ENCODE data around the gene ZKSCAN7.
"Not testable (repeated sequence)": the region's sequence is repeated elsewhere in the genome, so short reads cannot be mapped to it uniquely, and the experiment has no call there.

Gene ZKSCAN7

GRCh38 chr3:44576613-44577012 lies 21.6 kb downstream of the ZKSCAN7 start:
- no peak for TF ChIP-seq EZH2phosphoT487 (IDR thresholded peaks at IDR 0.05; ENCODE audit: borderline replicate concordance, low read length)
- Histone ChIP-seq H3K9me3 (ENCODE audit: control insufficient read depth, insufficient read depth, low read length) (no peaks in the 10 kb centered on the region; the same call in 1 of the 2 replicates), H3K4me3 (ENCODE audit: low read length) (no peak overlapping the region), H3K4me2 (ENCODE audit: low read length) (no peak overlapping the region), H3K79me2 (ENCODE audit: control insufficient read depth, low read length) (no peaks in the 10 kb centered on the region), H3K4me1 (ENCODE audit: control insufficient read depth, low read length) (no peaks in the 10 kb centered on the region), H4K20me1 (ENCODE audit: control insufficient read depth, insufficient read depth, low read depth, low read length) (no peaks in the 10 kb centered on the region), H3F3A (ENCODE audit: control insufficient read depth, insufficient read depth) (no peaks in the 10 kb centered on the region), H3K36me3 (ENCODE audit: control insufficient read depth, low read length) (no peaks in the 10 kb centered on the region), H3K27ac (ENCODE audit: low read depth, low read length) (no peak overlapping the region), H3K27me3 (ENCODE audit: control insufficient read depth, low read length) (no peaks in the 10 kb centered on the region), H3K9me2 (replicated peaks; ENCODE audit: control insufficient read depth, low read length) (no peaks in the 10 kb centered on the region)

GRCh38 chr3:44577354-44577952 lies 22.5 kb downstream of the ZKSCAN7 start:
- H3K9me3 ChIP-seq (ENCODE audit: control insufficient read depth, insufficient read depth, low read length); H3K27ac ChIP-seq (ENCODE audit: low read depth, low read length); H3K36me3 ChIP-seq (ENCODE audit: control insufficient read depth, low read length); H3K79me2 ChIP-seq (ENCODE audit: control insufficient read depth, low read length); H3K4me1 ChIP-seq (ENCODE audit: control insufficient read depth, low read length); H3K4me3 ChIP-seq (ENCODE audit: low read length); H3K9me2 ChIP-seq (replicated peaks; ENCODE audit: control insufficient read depth, low read length); H3F3A ChIP-seq (ENCODE audit: control insufficient read depth, insufficient read depth); H3K4me2 ChIP-seq (ENCODE audit: low read length); H4K20me1 ChIP-seq (ENCODE audit: control insufficient read depth, insufficient read depth, low read depth, low read length); H3K27me3 ChIP-seq (ENCODE audit: control insufficient read depth, low read length): not testable (repeated sequence)

DNA sequence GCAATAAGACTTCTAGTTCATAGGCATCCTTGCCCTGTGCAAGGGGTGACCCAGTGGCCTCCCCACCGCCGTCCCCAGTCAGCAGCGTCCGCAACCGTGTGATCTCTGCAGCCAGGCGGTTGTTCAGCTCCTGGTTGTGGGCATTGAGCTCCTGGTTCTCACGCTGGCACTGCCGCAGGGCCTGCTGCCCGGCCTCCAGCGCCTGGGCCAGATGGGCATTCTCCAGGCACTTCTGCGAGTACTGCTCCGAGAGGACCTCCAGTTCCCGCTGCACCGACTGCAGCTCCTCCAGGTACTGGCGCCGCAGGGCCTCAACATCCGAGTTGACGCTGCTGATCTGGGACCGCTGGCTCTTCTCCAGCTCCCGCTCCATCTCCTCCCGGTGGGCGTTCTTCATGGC lies 23.3 kb downstream of the ZKSCAN7 start:
- not testable (repeated sequence) for H3K27me3 ChIP-seq (ENCODE audit: control insufficient read depth, low read length); H3K4me2 ChIP-seq (ENCODE audit: low read length); H3K9me2 ChIP-seq (replicated peaks; ENCODE audit: control insufficient read depth, low read length); H3K9me3 ChIP-seq (ENCODE audit: control insufficient read depth, insufficient read depth, low read length); H3K36me3 ChIP-seq (ENCODE audit: control insufficient read depth, low read length); H3K27ac ChIP-seq (ENCODE audit: low read depth, low read length); H3K4me3 ChIP-seq (ENCODE audit: low read length); H3F3A ChIP-seq (ENCODE audit: control insufficient read depth, insufficient read depth); H3K4me1 ChIP-seq (ENCODE audit: control insufficient read depth, low read length); H4K20me1 ChIP-seq (ENCODE audit: control insufficient read depth, insufficient read depth, low read depth, low read length); H3K79me2 ChIP-seq (ENCODE audit: control insufficient read depth, low read length)

DNA sequence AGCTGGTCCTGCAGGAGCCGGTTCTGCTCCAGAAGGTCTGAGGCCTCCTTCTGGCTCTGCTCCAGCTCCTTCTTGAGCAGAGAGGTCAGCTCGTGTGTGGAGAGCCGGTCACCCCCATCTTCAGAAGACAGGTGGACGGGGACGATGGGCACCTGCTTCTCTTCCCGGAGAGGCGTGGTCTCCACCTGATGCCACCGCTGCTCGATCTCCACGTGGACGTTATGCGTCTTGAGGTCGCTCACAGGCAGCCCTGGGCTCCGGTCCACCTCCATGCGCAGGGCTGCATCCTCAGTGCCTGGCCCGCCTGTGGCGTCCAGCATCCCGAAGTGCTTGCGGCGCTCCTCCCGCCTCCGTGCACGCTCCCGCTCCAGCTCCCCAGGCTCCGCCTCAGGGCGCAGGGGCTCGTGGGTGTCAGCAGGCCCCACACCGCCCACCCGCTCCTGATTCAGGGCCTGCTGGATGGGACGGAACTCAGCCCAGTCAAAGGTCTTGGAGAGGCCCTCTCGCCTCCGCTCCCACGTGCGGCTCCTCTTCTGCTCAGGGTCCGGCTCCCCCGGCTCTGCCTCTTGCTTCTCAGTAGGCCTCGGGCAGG lies 24.0 kb downstream of the ZKSCAN7 start:
- not testable (repeated sequence) for H3K4me3 ChIP-seq (ENCODE audit: low read length); H3K9me3 ChIP-seq (ENCODE audit: control insufficient read depth, insufficient read depth, low read length); H3K9me2 ChIP-seq (replicated peaks; ENCODE audit: control insufficient read depth, low read length); H3K36me3 ChIP-seq (ENCODE audit: control insufficient read depth, low read length); H3K79me2 ChIP-seq (ENCODE audit: control insufficient read depth, low read length); H3F3A ChIP-seq (ENCODE audit: control insufficient read depth, insufficient read depth); H3K4me2 ChIP-seq (ENCODE audit: low read length); H3K27me3 ChIP-seq (ENCODE audit: control insufficient read depth, low read length); H3K4me1 ChIP-seq (ENCODE audit: control insufficient read depth, low read length); H3K27ac ChIP-seq (ENCODE audit: low read depth, low read length); H4K20me1 ChIP-seq (ENCODE audit: control insufficient read depth, insufficient read depth, low read depth, low read length)

- H3F3A ChIP-seq (ENCODE audit: control insufficient read depth, insufficient read depth); H3K27ac ChIP-seq (ENCODE audit: low read depth, low read length); H3K4me2 ChIP-seq (ENCODE audit: low read length); H3K27me3 ChIP-seq (ENCODE audit: control insufficient read depth, low read length); H3K36me3 ChIP-seq (ENCODE audit: control insufficient read depth, low read length); H4K20me1 ChIP-seq (ENCODE audit: control insufficient read depth, insufficient read depth, low read depth, low read length); H3K9me2 ChIP-seq (replicated peaks; ENCODE audit: control insufficient read depth, low read length); H3K4me3 ChIP-seq (ENCODE audit: low read length); H3K9me3 ChIP-seq (ENCODE audit: control insufficient read depth, insufficient read depth, low read length); H3K79me2 ChIP-seq (ENCODE audit: control insufficient read depth, low read length); H3K4me1 ChIP-seq (ENCODE audit: control insufficient read depth, low read length): not testable (repeated sequence)
Observed at GRCh38 chr3:44579749-44580148, 24.8 kb downstream of the ZKSCAN7 start.

GRCh38 chr3:44580971-44581370 lies 26.0 kb downstream of the ZKSCAN7 start:
- not testable (repeated sequence) for H3K9me2 ChIP-seq (replicated peaks; ENCODE audit: control insufficient read depth, low read length); H3K4me2 ChIP-seq (ENCODE audit: low read length); H3K9me3 ChIP-seq (ENCODE audit: control insufficient read depth, insufficient read depth, low read length); H3F3A ChIP-seq (ENCODE audit: control insufficient read depth, insufficient read depth); H3K79me2 ChIP-seq (ENCODE audit: control insufficient read depth, low read length); H3K27me3 ChIP-seq (ENCODE audit: control insufficient read depth, low read length); H3K36me3 ChIP-seq (ENCODE audit: control insufficient read depth, low read length); H3K4me3 ChIP-seq (ENCODE audit: low read length); H4K20me1 ChIP-seq (ENCODE audit: control insufficient read depth, insufficient read depth, low read depth, low read length); H3K27ac ChIP-seq (ENCODE audit: low read depth, low read length); H3K4me1 ChIP-seq (ENCODE audit: control insufficient read depth, low read length)

All from DOHH2 (cell line).